Right atrium auricular region (tissue), 2 donors: Measurements from ENCODE around the gene SULT1A3. TPM values are rescaled to one million over a fixed set of nuclear protein-coding genes. Genes with fewer than 3 reads are reported as not detected.
"Not testable (repeated sequence)": the region's sequence is repeated elsewhere in the genome, so short reads cannot be mapped to it uniquely, and the experiment has no call there.

Experiments
- DNase-seq: peaks from one replicate; pipeline ENCODE4 v3.0.0-alpha.2; 2019; ENCODE audit warnings: low spot score
- H3K27ac ChIP-seq, 2 donors: fragments of 200-600 bp; sonication (generic); 1 replicate in 1 of 2; 2 replicates in 1 of 2; pipeline ENCODE4 v1.5.1; 2016 to 2019
- H3K27me3 ChIP-seq, 2 donors: fragments of 200-600 bp; sonication (generic); one replicate each; pipeline versions ENCODE4 v1.5.1 to v1.6.0; 2017 to 2019
- H3K36me3 ChIP-seq: fragments of 200-600 bp; sonication (generic); one replicate; pipeline ENCODE4 v1.5.1; 2016
- H3K4me1 ChIP-seq, 2 donors: fragments of 200-600 bp; sonication (generic); one replicate each; pipeline versions ENCODE4 v1.5.1 to v1.6.0; 2017 to 2019
- H3K4me3 ChIP-seq, 2 donors: fragments of 200-600 bp; sonication (generic); 1 replicate in 1 of 2; 2 replicates in 1 of 2; pipeline ENCODE4 v1.5.1; 2017 to 2019; ENCODE audit warnings: mild to moderate bottlenecking in 1 of 2, moderate library complexity in 1 of 2
- H3K9me3 ChIP-seq, 2 donors: fragments of 200-600 bp; sonication (generic); one replicate each; pipeline ENCODE4 v1.5.1; 2019
- CTCF ChIP-seq, 2 donors: fragments of 200-600 bp; sonication (generic); IDR thresholded peaks; one replicate each; pipeline ENCODE4 v1.5.1; 2019; ENCODE audit warnings: antibody characterized with exemption in 2 of 2
- total RNA-seq, 2 donors: library from RNA; depleted of rRNA; stranded (reverse); fragments of >200 nt; gene quantifications; one replicate each; pipeline ENCODE4 v1.1.0, GENCODE V29; 2016

The SULT1A3 gene
- total RNA-seq, 2 donors from 2014 or later = 2.0 to 7.4 TPM

GRCh38 chr16:30166202-30166902, 32.7 kb upstream of the SULT1A3 start:
- DNase-seq = no peak
- Histone ChIP-seq H3K4me1 (no peaks in the 10 kb centered on the region), H3K4me3 (no peak overlapping the region), H3K9me3 (no peaks in the 10 kb centered on the region), H3K36me3 (no peaks in the 10 kb centered on the region), H3K27ac (no peak overlapping the region), H3K27me3 (no peaks in the 10 kb centered on the region)
- TF ChIP-seq CTCF (IDR thresholded peaks at IDR 0.05) = no peak

- not testable (repeated sequence) for DNase-seq, H3K4me1 ChIP-seq, H3K27ac ChIP-seq, H3K4me3 ChIP-seq, H3K9me3 ChIP-seq, H3K36me3 ChIP-seq, H3K27me3 ChIP-seq
Observed at GRCh38 chr16:30168746-30169145, 30.3 kb upstream of the SULT1A3 start.

- H3K4me1 ChIP-seq, H3K36me3 ChIP-seq, H3K27me3 ChIP-seq, H3K27ac ChIP-seq, H3K4me3 ChIP-seq, DNase-seq, H3K9me3 ChIP-seq: not testable (repeated sequence)
Observed at GRCh38 chr16:30169416-30169815, 29.6 kb upstream of the SULT1A3 start.

GRCh38 chr16:30170145-30170544, 28.9 kb upstream of the SULT1A3 start:
- not testable (repeated sequence) for H3K9me3 ChIP-seq, H3K27ac ChIP-seq, H3K27me3 ChIP-seq, H3K36me3 ChIP-seq, H3K4me1 ChIP-seq, DNase-seq, H3K4me3 ChIP-seq

GRCh38 chr16:30173054-30173453, 26.0 kb upstream of the SULT1A3 start:
- no peak for DNase-seq
- Histone ChIP-seq H3K4me3 (no peak overlapping the region), H3K4me1 (no peaks in the 10 kb centered on the region), H3K9me3 (no peaks in the 10 kb centered on the region), H3K27me3 (no peaks in the 10 kb centered on the region), H3K27ac (no peak overlapping the region), H3K36me3 (no peaks in the 10 kb centered on the region)
- TF ChIP-seq CTCF (IDR thresholded peaks at IDR 0.05) = no peak

GRCh38 chr16:30176876-30177275, 22.2 kb upstream of the SULT1A3 start:
- not testable (repeated sequence) for H3K4me1 ChIP-seq, DNase-seq, H3K9me3 ChIP-seq, H3K27me3 ChIP-seq, H3K36me3 ChIP-seq, H3K4me3 ChIP-seq, H3K27ac ChIP-seq

- DNase-seq = no peak
- H3K27ac ChIP-seq = no peak overlapping the region
- no peaks in the 10 kb centered on the region for H3K9me3 ChIP-seq
- H3K36me3 ChIP-seq = no peaks in the 10 kb centered on the region
- H3K4me1 ChIP-seq = peaks cover 0 to 8% of the 10 kb centered on the region in 2 donors
- H3K4me3 ChIP-seq = no peak overlapping the region
- TF ChIP-seq CTCF (IDR thresholded peaks at IDR 0.05) = no peak
- no peaks in the 10 kb centered on the region for H3K27me3 ChIP-seq
Observed at GRCh38 chr16:30179195-30179594, 19.9 kb upstream of the SULT1A3 start.

- no peaks in the 10 kb centered on the region for H3K36me3 ChIP-seq
- no peak overlapping the region for H3K27ac ChIP-seq
- H3K9me3 ChIP-seq = no peaks in the 10 kb centered on the region
- TF ChIP-seq CTCF (IDR thresholded peaks at IDR 0.05) = no peak
- H3K27me3 ChIP-seq = no peaks in the 10 kb centered on the region
- no peak for DNase-seq
- H3K4me3 ChIP-seq = no peak overlapping the region
- H3K4me1 ChIP-seq = peaks cover 0 to 13% of the 10 kb centered on the region in 2 donors
Observed at GRCh38 chr16:30179931-30180330, 19.1 kb upstream of the SULT1A3 start.
